MCF 10A (cell line): ENCODE data around the gene SEMA6B. TPM values are rescaled to one million over a fixed set of nuclear protein-coding genes. Genes with fewer than 3 reads are reported as not detected.
"Not testable (repeated sequence)": the region's sequence is repeated elsewhere in the genome, so short reads cannot be mapped to it uniquely, and the experiment has no call there.

Experiments
- BruUV-seq: library from RNA; stranded (reverse); fragments of 400-500 nt; replicated peaks from 2 replicates; lab custom pipeline; 2021; lab: Mats Ljungman, UMichigan
- CTCF ChIA-PET: fragments of 300-600 bp; sonication (Branson Sonifier 250); formaldehyde crosslinking; extraction: SDS; loops from one replicate; lab custom pipeline; 2021; ENCODE audit warnings: antibody characterized with exemption, inconsistent platforms; lab: Yijun Ruan, JAX
- POLR2A ChIA-PET: fragments of 300-600, 350-650 bp; sonication (Branson Sonifier 250); formaldehyde crosslinking; extraction: SDS; loops from one replicate; lab custom pipeline; 2020; ENCODE audit warnings: antibody characterized with exemption, inconsistent platforms; lab: Yijun Ruan, JAX
- DNase-seq: peaks from one replicate; pipeline ENCODE4 v3.0.0-alpha.2; 2018; ENCODE audit not compliant: unreplicated experiment
- H3K27ac Mint-ChIP-seq: one replicate; pipeline ENCODE4 v1.8.0; 2022; ENCODE audit warnings: mild to moderate bottlenecking, low read depth, mixed read lengths; ENCODE audit not compliant: unreplicated experiment
- H3K27me3 Mint-ChIP-seq: one replicate; pipeline ENCODE4 v1.8.0; 2022; ENCODE audit warnings: mixed read lengths; ENCODE audit not compliant: insufficient read depth, unreplicated experiment
- H3K36me3 Mint-ChIP-seq: one replicate; pipeline ENCODE4 v1.8.0; 2022; ENCODE audit warnings: mild to moderate bottlenecking, moderate library complexity, mixed read lengths; ENCODE audit not compliant: insufficient read depth, unreplicated experiment
- H3K4me1 Mint-ChIP-seq: one replicate; pipeline ENCODE4 v1.8.0; 2022; ENCODE audit warnings: mixed read lengths; ENCODE audit not compliant: insufficient read depth, unreplicated experiment
- H3K4me3 Mint-ChIP-seq: one replicate; pipeline ENCODE4 v1.8.0; 2022; ENCODE audit warnings: mild to moderate bottlenecking, moderate library complexity, mixed read lengths; ENCODE audit not compliant: unreplicated experiment
- H3K9me3 Mint-ChIP-seq: one replicate; pipeline ENCODE4 v1.8.0; 2022; ENCODE audit warnings: mixed read lengths; ENCODE audit not compliant: unreplicated experiment
- CTCF ChIP-seq: fragments of 200-600 bp; IDR thresholded peaks from one replicate; pipeline ENCODE4 v1.8.0; 2022; ENCODE audit warnings: antibody characterized with exemption, mild to moderate bottlenecking; ENCODE audit not compliant: unreplicated experiment
- intact Hi-C: fragments of 100-400 bp; cut with micrococcal nuclease; formaldehyde crosslinking; loops from 2 replicates; pipeline ENCODE4 v1.14.1; 2022
- total RNA-seq: library from RNA; stranded (reverse); gene quantifications from 2 replicates; pipeline ENCODE4 v1.2.3, GENCODE V29; 2022

The SEMA6B gene
- total RNA-seq, 1 experiment from 2014 or later, result 0.54 TPM

DNA sequence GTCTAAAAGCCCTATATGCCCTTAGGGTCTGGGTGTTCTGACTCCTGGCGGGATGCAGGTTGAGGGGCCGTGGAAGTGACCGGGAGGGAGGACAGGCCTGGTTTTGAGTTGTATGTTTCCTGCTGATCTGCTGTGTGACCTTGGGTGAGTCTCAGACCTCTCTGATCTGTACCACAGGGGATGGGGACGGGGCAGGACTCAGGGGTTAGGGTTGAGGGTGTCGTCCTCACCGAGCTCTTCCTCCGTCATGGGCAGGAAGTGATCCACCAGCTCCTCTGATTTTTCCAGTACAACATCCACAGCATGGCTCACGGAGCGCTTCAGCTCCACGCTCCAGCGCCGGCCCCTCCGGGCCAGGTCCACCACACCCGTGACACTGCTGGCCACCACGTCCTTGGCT is 30.6 kb downstream of the SEMA6B start:
- H3K27ac Mint-ChIP-seq, result no peak overlapping the region
- ChIA-PET POLR2A (interaction anchor here (1.0 kb wide), 1 partner anchor 12 kb away, joined by 3 read pairs; no protein-coding TSS in a partner anchor), CTCF (interaction anchor here (0.6 kb wide), 1 partner anchor 384 kb away, joined by 3 read pairs; no protein-coding TSS in a partner anchor)
- no peak overlapping the region for H3K4me3 Mint-ChIP-seq
- intact Hi-C loops, result no loop called here
- H3K27me3 Mint-ChIP-seq, result peaks cover 12% of the 10 kb centered on the region
- no peaks in the 10 kb centered on the region for H3K9me3 Mint-ChIP-seq
- no peak for TF ChIP-seq CTCF
- no peak for DNase-seq
- no peaks in the 10 kb centered on the region for H3K4me1 Mint-ChIP-seq
- no peaks in the 10 kb centered on the region for H3K36me3 Mint-ChIP-seq
- BruUV-seq, result no TSS peak

DNA sequence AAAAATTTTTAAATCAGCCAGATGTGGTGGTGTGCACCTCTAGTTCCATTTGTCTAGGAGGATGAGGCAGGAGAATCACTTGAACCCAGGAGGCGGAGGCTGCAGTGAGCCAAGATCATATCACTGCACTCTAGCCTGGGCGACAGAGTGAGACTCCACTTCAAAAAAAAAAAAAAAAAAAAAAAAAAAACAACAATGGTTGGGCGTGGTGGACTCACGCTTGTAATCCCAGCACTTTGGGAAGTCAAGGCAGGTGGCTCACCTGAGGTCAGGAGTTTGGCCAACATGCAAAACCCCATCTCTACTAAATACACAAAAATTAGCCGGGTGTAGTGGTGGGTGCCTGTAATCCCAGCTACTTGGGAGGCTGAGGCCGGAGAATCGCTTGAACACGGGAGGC is 32.1 kb downstream of the SEMA6B start:
- DNase-seq, H3K27ac Mint-ChIP-seq, H3K36me3 Mint-ChIP-seq, H3K4me1 Mint-ChIP-seq, intact Hi-C loops, H3K9me3 Mint-ChIP-seq, H3K4me3 Mint-ChIP-seq, BruUV-seq, POLR2A ChIA-PET: not testable (repeated sequence)
- peaks cover 12% of the 10 kb centered on the region for H3K27me3 Mint-ChIP-seq
- CTCF ChIA-PET, result interaction anchor here (0.6 kb wide), 1 partner anchor 144 kb away, joined by 4 read pairs; no protein-coding TSS in a partner anchor

- BruUV-seq, result no TSS peak
- DNase-seq, result no peak
Observed at GRCh38 chr19:4525563-4526002, 33.9 kb downstream of the SEMA6B start.

DNA sequence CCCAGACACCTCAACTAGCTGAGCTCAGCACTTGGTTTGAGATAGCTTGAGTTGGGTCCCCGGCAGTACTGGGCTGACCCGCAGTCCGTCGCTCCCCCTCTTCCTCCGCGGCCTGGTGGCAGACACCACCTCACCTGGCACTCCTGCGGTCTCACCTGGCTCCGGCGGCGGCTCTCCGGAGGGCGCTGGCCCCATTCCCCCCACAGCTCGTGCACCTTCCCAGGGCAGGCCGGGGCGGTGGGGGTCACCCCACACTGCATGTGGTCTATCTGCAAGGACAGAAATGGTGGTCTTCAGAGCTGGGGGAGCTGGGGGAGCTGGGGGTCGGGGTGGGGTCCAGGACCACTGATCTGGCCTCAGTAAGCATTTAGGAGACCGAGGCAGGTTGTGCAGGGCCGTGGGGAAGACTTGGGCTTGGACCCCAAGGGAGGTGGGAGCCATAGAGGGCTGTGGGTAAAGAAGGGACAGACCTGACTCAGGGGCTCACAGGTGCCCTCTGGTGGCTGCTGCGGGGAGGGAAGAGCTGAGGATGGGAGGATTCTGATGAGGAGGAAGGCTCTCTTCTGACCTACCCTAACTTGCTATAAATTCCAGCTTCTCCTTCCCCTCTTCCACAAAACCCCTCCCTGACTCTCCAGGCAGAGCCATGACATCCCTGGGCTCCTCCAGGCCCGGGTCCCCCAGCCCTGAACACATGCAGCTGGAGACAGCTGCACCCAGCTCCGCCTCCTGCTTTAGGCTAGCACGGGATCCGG is 34.5 kb downstream of the SEMA6B start:
- TF ChIP-seq CTCF, result peak; percentile 63
- ChIA-PET POLR2A (interaction anchor here (0.8 kb wide), 1 partner anchor 31 kb away, joined by 3 read pairs; no protein-coding TSS in a partner anchor), CTCF (interaction anchor here (0.5 to 4.7 kb wide), 26 partner anchors 8 to 1603 kb away, joined by 3 to 51 read pairs (median 4); partner anchors contain the start of genes LRG1, PLIN5 and SEMA6B)
- Mint-ChIP-seq H3K36me3 (peaks cover 6% of the 10 kb centered on the region), H3K9me3 (no peaks in the 10 kb centered on the region), H3K27ac (no peak overlapping the region), H3K27me3 (peaks cover 8% of the 10 kb centered on the region), H3K4me3 (no peak overlapping the region), H3K4me1 (peaks cover 9% of the 10 kb centered on the region)
- DNase-seq, result peak; percentile 60
- intact Hi-C loops, result no loop called here
- BruUV-seq, result no TSS peak

More at GRCh38 chr19:4525563-4526002, 33.9 kb downstream of the SEMA6B start:
- Mint-ChIP-seq H3K27me3 (peaks cover 12% of the 10 kb centered on the region), H3K4me1 (peaks cover 8% of the 10 kb centered on the region), H3K9me3 (no peaks in the 10 kb centered on the region), H3K27ac (no peak overlapping the region), H3K36me3 (peaks cover 6% of the 10 kb centered on the region), H3K4me3 (no peak overlapping the region)
- intact Hi-C loops, result no loop called here
- no peak for TF ChIP-seq CTCF
- POLR2A ChIA-PET, result no interaction called here
- CTCF ChIA-PET, result interaction anchor here (0.6 to 4.7 kb wide), 16 partner anchors 8 to 229 kb away, joined by 3 to 51 read pairs (median 4); partner anchors contain the start of genes LRG1 and PLIN5
